Vagina (tissue), 2 donors: Measurements from ENCODE around the gene GSG1L2. TPM values are rescaled to one million over a fixed set of nuclear protein-coding genes. Genes with fewer than 3 reads are reported as not detected.

ENCODE experiments used
- DNase-seq, 2 donors: peaks; one replicate each; pipeline ENCODE4 v3.0.0-alpha.2; 2017; ENCODE audit errors: extremely low spot score in 2 of 2
- H3K27ac ChIP-seq: fragments of 200-600 bp; sonication (generic); one replicate; pipeline ENCODE4 v1.5.1; 2019
- H3K27me3 ChIP-seq: fragments of 200-600 bp; sonication (generic); one replicate; pipeline ENCODE4 v1.5.1; 2019
- H3K36me3 ChIP-seq, 2 donors: fragments of 200-600 bp; sonication (generic); one replicate each; pipeline ENCODE4 v1.5.1; 2017 to 2019
- H3K4me1 ChIP-seq: fragments of 200-600 bp; sonication (generic); one replicate; pipeline ENCODE4 v1.5.1; 2019
- H3K4me3 ChIP-seq, 2 donors: fragments of 200-600 bp; sonication (generic); 1 replicate in 1 of 2; 2 replicates in 1 of 2; pipeline ENCODE4 v1.5.1; 2016 to 2019
- H3K9me3 ChIP-seq: fragments of 200-600 bp; sonication (generic); one replicate; pipeline ENCODE4 v1.5.1; 2019
- POLR2A ChIP-seq, 2 donors: fragments of 450-650 bp; IDR thresholded peaks; one replicate each; pipeline ENCODE4 v1.6.1; 2017; ENCODE audit warnings: antibody characterized with exemption in 2 of 2, mild to moderate bottlenecking in 2 of 2, moderate library complexity in 2 of 2
- POLR2AphosphoS5 ChIP-seq, 2 donors: sonication (generic); formaldehyde crosslinking; IDR thresholded peaks; one replicate each; pipeline ENCODE4 v1.9.0; 2017; ENCODE audit warnings: antibody characterized with exemption in 2 of 2, mild to moderate bottlenecking in 2 of 2, low read depth in 1 of 2; ENCODE audit not compliant: insufficient read depth in 1 of 2
- intact Hi-C: fragments of 100-400 bp; cut with DNase I; formaldehyde crosslinking; loops from one replicate; pipeline ENCODE4 v1.15.1; 2023
- total RNA-seq: library from RNA; depleted of rRNA; stranded (reverse); fragments of >200 nt; gene quantifications from one replicate; pipeline ENCODE4 v1.2.3, GENCODE V29; 2016
- TF ChIP-seq, protein P1 (sequence below), 3 experiments: fragments of 450-650 bp in 2 of 3; fragments of 200-600 bp in 1 of 3; sonication (generic) in 1 of 3; IDR thresholded peaks; one replicate each; pipeline ENCODE4 v1.5.1; 2017 to 2019; ENCODE audit warnings: antibody characterized with exemption in 3 of 3, mild to moderate bottlenecking in 2 of 3, moderate library complexity in 2 of 3

The GSG1L2 gene
- total RNA-seq, 1 donor from 2014 or later = not detected

DNA sequence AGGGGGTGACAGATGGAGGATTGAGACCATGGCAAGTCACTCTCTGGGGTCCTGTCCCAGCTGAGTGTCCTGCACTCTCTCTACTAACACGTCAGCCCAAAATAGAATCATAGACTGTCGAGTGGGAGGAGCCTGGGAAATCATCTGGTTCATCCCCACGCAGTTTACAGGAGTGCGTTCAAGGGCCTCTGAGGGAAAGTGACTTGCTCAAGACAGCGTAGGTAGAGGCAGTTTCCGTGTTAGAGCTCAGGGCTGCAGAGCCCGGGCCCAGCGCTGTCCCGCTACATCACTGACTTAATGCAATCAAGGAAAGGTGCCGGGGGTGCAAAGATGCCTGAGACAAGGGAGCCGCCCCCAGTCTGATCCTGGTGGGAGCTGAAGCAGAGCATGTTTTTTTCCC, 10.3 kb downstream of the GSG1L2 start:
- H3K4me1 ChIP-seq = no peaks in the 10 kb centered on the region
- DNase-seq = no peak
- no peak overlapping the region for H3K4me3 ChIP-seq
- TF ChIP-seq POLR2A (IDR thresholded peaks at IDR 0.05) = no peak
- no peak overlapping the region for H3K27ac ChIP-seq
- H3K27me3 ChIP-seq = no peaks in the 10 kb centered on the region
- H3K9me3 ChIP-seq = no peaks in the 10 kb centered on the region
- intact Hi-C loops = no loop called here
- H3K36me3 ChIP-seq = no peaks in the 10 kb centered on the region

DNA sequence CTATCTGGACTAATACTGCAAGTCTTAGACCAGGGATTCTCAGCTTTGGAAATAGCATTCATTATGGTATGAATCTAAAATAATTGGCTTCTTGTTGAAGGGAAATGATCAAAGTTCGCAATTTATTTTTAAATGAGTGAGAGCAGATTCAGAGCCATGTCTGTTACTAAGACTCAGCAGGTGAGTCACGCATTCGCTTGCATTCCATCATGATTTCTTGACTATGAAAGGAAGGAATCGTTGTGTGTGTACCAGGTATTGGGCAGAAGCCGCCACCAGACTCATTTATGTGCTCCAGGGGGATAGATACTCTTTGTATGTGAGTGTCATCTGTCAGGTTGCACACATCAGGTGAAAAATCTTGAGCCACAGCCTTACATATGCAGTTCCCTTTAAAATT, 10.8 kb downstream of the GSG1L2 start:
- no peaks in the 10 kb centered on the region for H3K4me1 ChIP-seq
- no peak overlapping the region for H3K27ac ChIP-seq
- TF ChIP-seq, protein P1, sequence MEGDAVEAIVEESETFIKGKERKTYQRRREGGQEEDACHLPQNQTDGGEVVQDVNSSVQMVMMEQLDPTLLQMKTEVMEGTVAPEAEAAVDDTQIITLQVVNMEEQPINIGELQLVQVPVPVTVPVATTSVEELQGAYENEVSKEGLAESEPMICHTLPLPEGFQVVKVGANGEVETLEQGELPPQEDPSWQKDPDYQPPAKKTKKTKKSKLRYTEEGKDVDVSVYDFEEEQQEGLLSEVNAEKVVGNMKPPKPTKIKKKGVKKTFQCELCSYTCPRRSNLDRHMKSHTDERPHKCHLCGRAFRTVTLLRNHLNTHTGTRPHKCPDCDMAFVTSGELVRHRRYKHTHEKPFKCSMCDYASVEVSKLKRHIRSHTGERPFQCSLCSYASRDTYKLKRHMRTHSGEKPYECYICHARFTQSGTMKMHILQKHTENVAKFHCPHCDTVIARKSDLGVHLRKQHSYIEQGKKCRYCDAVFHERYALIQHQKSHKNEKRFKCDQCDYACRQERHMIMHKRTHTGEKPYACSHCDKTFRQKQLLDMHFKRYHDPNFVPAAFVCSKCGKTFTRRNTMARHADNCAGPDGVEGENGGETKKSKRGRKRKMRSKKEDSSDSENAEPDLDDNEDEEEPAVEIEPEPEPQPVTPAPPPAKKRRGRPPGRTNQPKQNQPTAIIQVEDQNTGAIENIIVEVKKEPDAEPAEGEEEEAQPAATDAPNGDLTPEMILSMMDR (IDR thresholded peaks at IDR 0.05) = no peak
- TF ChIP-seq POLR2A (IDR thresholded peaks at IDR 0.05) = no peak
- TF ChIP-seq POLR2AphosphoS5 (IDR thresholded peaks at IDR 0.05; ENCODE audit: insufficient read depth in 1 of 2, low read depth in 1 of 2) = no peak
- DNase-seq = no peak
- no peaks in the 10 kb centered on the region for H3K36me3 ChIP-seq
- H3K4me3 ChIP-seq = no peak overlapping the region
- intact Hi-C loops = no loop called here
- no peaks in the 10 kb centered on the region for H3K9me3 ChIP-seq
- H3K27me3 ChIP-seq = no peaks in the 10 kb centered on the region

DNA sequence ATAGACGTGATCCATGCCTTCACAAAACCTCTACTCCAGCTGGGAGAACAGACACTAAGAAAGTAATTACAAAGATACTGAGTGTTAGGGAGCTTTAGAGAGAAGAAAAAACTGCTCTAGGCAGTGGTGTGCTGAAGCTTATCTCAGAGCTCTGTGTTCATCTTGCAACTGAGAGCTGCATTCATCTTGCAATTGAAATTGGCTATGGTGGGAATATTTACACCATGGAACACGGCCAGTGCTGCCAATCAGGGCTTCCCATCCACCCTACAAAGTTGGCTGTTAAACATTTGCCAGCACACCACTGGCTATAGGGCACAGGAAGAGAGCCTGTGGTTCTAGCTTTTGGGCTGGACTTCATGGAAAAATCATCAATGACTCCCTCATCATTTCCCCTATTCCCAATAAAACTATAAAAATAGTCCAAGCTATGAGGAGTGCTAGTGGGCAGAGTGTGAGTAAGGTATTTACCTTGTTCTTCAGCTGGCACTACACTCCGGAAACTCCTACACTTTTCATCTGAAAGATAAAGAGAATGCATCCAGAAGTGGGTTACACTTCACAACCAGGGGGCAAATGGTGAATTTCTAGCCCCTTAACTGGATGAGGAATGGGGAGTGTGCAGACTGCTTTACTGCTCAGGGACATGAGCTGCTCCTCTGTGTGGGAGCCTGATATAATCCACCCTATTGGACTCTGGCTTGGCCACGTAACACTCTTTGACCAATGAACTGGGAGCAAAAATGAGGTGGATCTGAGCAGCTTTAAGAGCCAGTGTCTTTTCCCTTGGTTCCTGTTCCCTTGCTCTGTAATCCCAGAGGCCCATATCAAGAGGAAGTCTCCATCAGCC, 11.6 kb downstream of the GSG1L2 start:
- no peak overlapping the region for H3K4me3 ChIP-seq
- H3K4me1 ChIP-seq = no peaks in the 10 kb centered on the region
- H3K27me3 ChIP-seq = no peaks in the 10 kb centered on the region
- intact Hi-C loops = no loop called here
- TF ChIP-seq POLR2AphosphoS5 (IDR thresholded peaks at IDR 0.05; ENCODE audit: insufficient read depth in 1 of 2, low read depth in 1 of 2) (no peak), POLR2A (IDR thresholded peaks at IDR 0.05) (no peak)
- TF ChIP-seq, protein P1 (IDR thresholded peaks at IDR 0.05) = no peak
- no peak overlapping the region for H3K27ac ChIP-seq
- H3K9me3 ChIP-seq = no peaks in the 10 kb centered on the region
- H3K36me3 ChIP-seq = no peaks in the 10 kb centered on the region
- no peak for DNase-seq

DNA sequence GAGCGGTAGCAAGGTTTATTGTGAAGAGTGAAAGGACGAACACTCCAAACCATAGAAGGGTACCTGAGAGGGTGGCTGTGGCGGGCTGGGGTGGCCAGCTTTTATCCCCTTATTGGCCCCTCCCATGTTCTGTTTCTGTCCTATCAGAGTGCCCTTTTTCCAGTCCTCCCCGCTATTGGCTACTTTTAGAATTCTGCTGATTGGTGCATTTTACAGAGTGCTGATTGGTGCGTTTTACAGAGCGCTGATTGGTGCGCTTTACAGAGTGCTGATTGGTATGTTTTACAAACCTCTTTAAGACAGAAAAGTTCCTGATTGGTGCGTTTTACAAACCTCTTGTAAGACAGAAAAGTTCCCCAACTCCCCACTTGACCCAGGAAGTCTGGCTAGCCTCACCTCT, 12.5 kb downstream of the GSG1L2 start:
- Histone ChIP-seq H3K4me3 (no peak overlapping the region), H3K27ac (no peak overlapping the region), H3K9me3 (no peaks in the 10 kb centered on the region), H3K4me1 (no peaks in the 10 kb centered on the region), H3K36me3 (no peaks in the 10 kb centered on the region), H3K27me3 (no peaks in the 10 kb centered on the region)
- DNase-seq = no peak
- intact Hi-C loops = no loop called here
- no peak for TF ChIP-seq POLR2AphosphoS5 (IDR thresholded peaks at IDR 0.05; ENCODE audit: insufficient read depth in 1 of 2, low read depth in 1 of 2)
- TF ChIP-seq POLR2A (IDR thresholded peaks at IDR 0.05) = no peak
- TF ChIP-seq, protein P1 (IDR thresholded peaks at IDR 0.05) = no peak

DNA sequence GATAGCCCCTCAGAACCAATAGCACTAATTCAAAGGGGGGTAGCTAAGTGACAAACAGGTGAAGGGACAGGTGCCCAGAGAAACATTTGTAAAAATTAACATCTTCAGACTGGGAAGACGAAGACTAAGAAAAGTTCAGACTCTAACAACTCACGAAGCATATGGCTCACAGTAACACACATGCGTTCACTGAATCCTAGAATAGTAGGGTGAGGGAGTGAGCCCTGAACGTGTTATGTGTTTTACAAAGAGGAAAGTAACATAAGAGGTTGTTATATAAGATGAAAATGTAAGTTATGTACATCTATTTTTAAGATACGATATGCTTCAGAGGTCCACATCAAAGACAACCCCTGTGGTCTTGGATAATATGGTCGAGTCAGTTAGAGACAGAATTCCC, 15.2 kb downstream of the GSG1L2 start:
- no peak for DNase-seq
- Histone ChIP-seq H3K4me1 (no peaks in the 10 kb centered on the region), H3K27ac (no peak overlapping the region), H3K9me3 (no peaks in the 10 kb centered on the region), H3K27me3 (no peaks in the 10 kb centered on the region), H3K36me3 (no peaks in the 10 kb centered on the region), H3K4me3 (no peak overlapping the region)
- intact Hi-C loops = no loop called here
- TF ChIP-seq, protein P1 (IDR thresholded peaks at IDR 0.05) = no peak
- TF ChIP-seq POLR2AphosphoS5 (IDR thresholded peaks at IDR 0.05; ENCODE audit: insufficient read depth in 1 of 2, low read depth in 1 of 2) (no peak), POLR2A (IDR thresholded peaks at IDR 0.05) (no peak)
